ENCODE data around the gene DGKH.
"Not testable (repeated sequence)": the region's sequence is repeated elsewhere in the genome, so short reads cannot be mapped to it uniquely, and the experiment has no call there.

Gene DGKH

GRCh38 chr13:42223681-42224080 is 175.2 kb downstream of the DGKH start:
- TF ChIP-seq CTCF (conservative IDR thresholded peaks at IDR 0.05; ENCODE audit: low read depth, low read length) = no peak
- Histone ChIP-seq H3K4me2 (no peak overlapping the region), H4K20me1 (ENCODE audit: insufficient read depth) (no peaks in the 10 kb centered on the region), H3K9ac (no peak overlapping the region), H3K4me1 (ENCODE audit: low read depth, poor library complexity, severe bottlenecking) (no peaks in the 10 kb centered on the region), H2AFZ (ENCODE audit: low read depth) (no peak overlapping the region), H3K36me3 (ENCODE audit: insufficient read depth) (peaks cover 3% of the 10 kb centered on the region; the same call in 1 of the 2 replicates), H3K27ac (no peak overlapping the region), H3K79me2 (ENCODE audit: insufficient read depth, low read depth) (no peaks in the 10 kb centered on the region), H3K27me3 (ENCODE audit: insufficient read depth, low read depth) (no peaks in the 10 kb centered on the region), H3K4me3 (IDR thresholded peaks at IDR 0.05; ENCODE audit: insufficient read depth, low read depth, low read length) (no peak overlapping the region)

- H3K4me2 ChIP-seq = no peak overlapping the region
- H3K4me1 ChIP-seq (ENCODE audit: low read depth, poor library complexity, severe bottlenecking) = no peaks in the 10 kb centered on the region
- no peak overlapping the region for H2AFZ ChIP-seq (ENCODE audit: low read depth)
- H3K27ac ChIP-seq = no peak overlapping the region
- TF ChIP-seq CTCF (conservative IDR thresholded peaks at IDR 0.05; ENCODE audit: low read depth, low read length) = no peak
- H3K27me3 ChIP-seq (ENCODE audit: insufficient read depth, low read depth) = no peaks in the 10 kb centered on the region
- no peaks in the 10 kb centered on the region for H3K79me2 ChIP-seq (ENCODE audit: insufficient read depth, low read depth)
- H3K9ac ChIP-seq = no peak overlapping the region
- H4K20me1 ChIP-seq (ENCODE audit: insufficient read depth) = no peaks in the 10 kb centered on the region
- peaks cover 3% of the 10 kb centered on the region; the same call in 1 of the 2 replicates for H3K36me3 ChIP-seq (ENCODE audit: insufficient read depth)
- no peak overlapping the region for H3K4me3 ChIP-seq (IDR thresholded peaks at IDR 0.05; ENCODE audit: insufficient read depth, low read depth, low read length)
These were observed 176.6 kb downstream of the DGKH start for GRCh38 chr13:42225051-42225450.

- not testable (repeated sequence) for H2AFZ ChIP-seq (ENCODE audit: low read depth); H4K20me1 ChIP-seq (ENCODE audit: insufficient read depth); H3K79me2 ChIP-seq (ENCODE audit: insufficient read depth, low read depth); H3K9ac ChIP-seq; H3K36me3 ChIP-seq (ENCODE audit: insufficient read depth); H3K4me2 ChIP-seq; H3K4me1 ChIP-seq (ENCODE audit: low read depth, poor library complexity, severe bottlenecking); H3K4me3 ChIP-seq (IDR thresholded peaks at IDR 0.05; ENCODE audit: insufficient read depth, low read depth, low read length); H3K27ac ChIP-seq; H3K27me3 ChIP-seq (ENCODE audit: insufficient read depth, low read depth)
These were observed 178.3 kb downstream of the DGKH start for GRCh38 chr13:42226759-42227158.

GRCh38 chr13:42228527-42228926 is 180.1 kb downstream of the DGKH start:
- no peaks in the 10 kb centered on the region for H3K27me3 ChIP-seq (ENCODE audit: insufficient read depth, low read depth)
- H3K9ac ChIP-seq = no peak overlapping the region
- H3K79me2 ChIP-seq (ENCODE audit: insufficient read depth, low read depth) = no peaks in the 10 kb centered on the region
- no peak overlapping the region for H3K4me2 ChIP-seq
- no peaks in the 10 kb centered on the region for H4K20me1 ChIP-seq (ENCODE audit: insufficient read depth)
- H3K4me1 ChIP-seq (ENCODE audit: low read depth, poor library complexity, severe bottlenecking) = no peaks in the 10 kb centered on the region
- no peak for TF ChIP-seq CTCF (conservative IDR thresholded peaks at IDR 0.05; ENCODE audit: low read depth, low read length)
- H2AFZ ChIP-seq (ENCODE audit: low read depth) = no peak overlapping the region
- no peak overlapping the region for H3K4me3 ChIP-seq (IDR thresholded peaks at IDR 0.05; ENCODE audit: insufficient read depth, low read depth, low read length)
- H3K36me3 ChIP-seq (ENCODE audit: insufficient read depth) = peaks cover 3% of the 10 kb centered on the region; the same call in 1 of the 2 replicates
- no peak overlapping the region for H3K27ac ChIP-seq

GRCh38 chr13:42229287-42229686 is 180.8 kb downstream of the DGKH start:
- Histone ChIP-seq H3K79me2 (ENCODE audit: insufficient read depth, low read depth) (no peaks in the 10 kb centered on the region), H3K4me3 (IDR thresholded peaks at IDR 0.05; ENCODE audit: insufficient read depth, low read depth, low read length) (no peak overlapping the region), H3K9ac (no peak overlapping the region), H3K4me1 (ENCODE audit: low read depth, poor library complexity, severe bottlenecking) (no peaks in the 10 kb centered on the region), H2AFZ (ENCODE audit: low read depth) (no peak overlapping the region), H3K27me3 (ENCODE audit: insufficient read depth, low read depth) (no peaks in the 10 kb centered on the region), H3K27ac (no peak overlapping the region), H3K36me3 (ENCODE audit: insufficient read depth) (no peaks in the 10 kb centered on the region), H4K20me1 (ENCODE audit: insufficient read depth) (no peaks in the 10 kb centered on the region), H3K4me2 (no peak overlapping the region)
- TF ChIP-seq CTCF (conservative IDR thresholded peaks at IDR 0.05; ENCODE audit: low read depth, low read length) = no peak
